Measurements from ENCODE around the gene SLC32A1. TPM values are rescaled to one million over a fixed set of nuclear protein-coding genes. Genes with fewer than 3 reads are reported as not detected.

Gene SLC32A1
- total RNA-seq, 1 experiment from 2014 or later, result not detected

DNA sequence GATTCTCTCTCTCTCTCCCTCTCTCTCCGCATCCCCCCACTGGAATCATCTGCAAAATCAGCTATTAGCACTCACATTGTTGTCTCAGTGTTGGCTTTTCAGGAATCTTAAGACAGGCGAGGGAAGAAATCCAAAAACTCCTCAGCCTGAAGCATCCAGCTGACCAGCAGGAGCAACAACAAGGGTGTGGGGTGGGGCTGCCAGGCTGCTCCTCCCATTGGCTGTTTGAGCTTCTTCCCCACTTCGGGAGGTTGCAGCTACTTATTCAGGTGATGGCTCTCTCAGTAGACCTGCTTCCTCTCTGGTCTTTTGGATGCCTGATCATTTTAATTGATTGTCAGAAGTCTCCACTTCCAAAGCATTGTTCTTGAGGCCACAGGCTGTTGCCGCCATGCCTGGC, 24.1 kb upstream of the SLC32A1 start (continued):
- TF ChIP-seq YY1 (IDR thresholded peaks at IDR 0.05; ENCODE audit: extremely low read depth, insufficient replicate concordance, low read depth, low read length) (no peak), EZH2 (IDR thresholded peaks at IDR 0.05) (no peak), EGR1 (IDR thresholded peaks at IDR 0.05; ENCODE audit: low read depth) (no peak), TCF7L2 (IDR thresholded peaks at IDR 0.05; ENCODE audit: borderline replicate concordance, extremely low read depth, insufficient read depth, insufficient read length) (no peak), RAD21 (IDR thresholded peaks at IDR 0.05; ENCODE audit: low read depth) (no peak)
- TF ChIP-seq, protein P1, sequence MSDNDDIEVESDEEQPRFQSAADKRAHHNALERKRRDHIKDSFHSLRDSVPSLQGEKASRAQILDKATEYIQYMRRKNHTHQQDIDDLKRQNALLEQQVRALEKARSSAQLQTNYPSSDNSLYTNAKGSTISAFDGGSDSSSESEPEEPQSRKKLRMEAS (IDR thresholded peaks at IDR 0.05), result no peak
- TF ChIP-seq, protein P2, sequence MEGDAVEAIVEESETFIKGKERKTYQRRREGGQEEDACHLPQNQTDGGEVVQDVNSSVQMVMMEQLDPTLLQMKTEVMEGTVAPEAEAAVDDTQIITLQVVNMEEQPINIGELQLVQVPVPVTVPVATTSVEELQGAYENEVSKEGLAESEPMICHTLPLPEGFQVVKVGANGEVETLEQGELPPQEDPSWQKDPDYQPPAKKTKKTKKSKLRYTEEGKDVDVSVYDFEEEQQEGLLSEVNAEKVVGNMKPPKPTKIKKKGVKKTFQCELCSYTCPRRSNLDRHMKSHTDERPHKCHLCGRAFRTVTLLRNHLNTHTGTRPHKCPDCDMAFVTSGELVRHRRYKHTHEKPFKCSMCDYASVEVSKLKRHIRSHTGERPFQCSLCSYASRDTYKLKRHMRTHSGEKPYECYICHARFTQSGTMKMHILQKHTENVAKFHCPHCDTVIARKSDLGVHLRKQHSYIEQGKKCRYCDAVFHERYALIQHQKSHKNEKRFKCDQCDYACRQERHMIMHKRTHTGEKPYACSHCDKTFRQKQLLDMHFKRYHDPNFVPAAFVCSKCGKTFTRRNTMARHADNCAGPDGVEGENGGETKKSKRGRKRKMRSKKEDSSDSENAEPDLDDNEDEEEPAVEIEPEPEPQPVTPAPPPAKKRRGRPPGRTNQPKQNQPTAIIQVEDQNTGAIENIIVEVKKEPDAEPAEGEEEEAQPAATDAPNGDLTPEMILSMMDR (IDR thresholded peaks at IDR 0.05 in 2 of 3, conservative IDR thresholded peaks at IDR 0.05 in 1 of 3; ENCODE audit: borderline replicate concordance in 1 of 3, insufficient read depth in 1 of 3, low read depth in 2 of 3, low read length in 2 of 3), result no peak

DNA sequence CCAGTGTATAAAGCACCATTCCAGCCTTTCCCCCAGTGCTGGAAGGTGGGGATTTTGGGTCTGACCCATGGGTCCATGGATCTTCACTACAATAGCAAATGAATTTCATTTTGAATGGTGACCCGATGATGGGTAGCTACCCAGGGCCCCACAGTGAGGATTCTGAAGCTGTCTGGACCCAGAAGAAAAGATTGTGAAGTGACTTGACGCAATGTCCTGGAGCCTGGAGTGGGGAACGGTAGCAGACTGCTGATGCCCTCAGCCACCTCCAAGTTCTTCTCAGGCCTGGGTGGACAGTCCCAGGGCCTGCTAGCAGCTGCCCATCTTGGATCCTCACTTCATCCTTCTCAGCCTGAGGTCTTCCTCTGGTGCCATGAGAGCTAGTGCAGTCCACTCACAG, 23.4 kb upstream of the SLC32A1 start:
- RAD21 ChIA-PET (ENCODE audit: low non-redundant PET in 1 of 2, low total read pairs in 2 of 2, uncharacterized antibody in 2 of 2, unreplicated experiment in 2 of 2), result no interaction called here
- Histone ChIP-seq H3K9me3 (ENCODE audit: control insufficient read depth in 1 of 2, insufficient read depth in 1 of 2, low read depth in 1 of 2, low read length in 2 of 2) (no peaks in the 10 kb centered on the region), H2AFZ (ENCODE audit: low read depth, low read length, poor library complexity, severe bottlenecking) (no peak overlapping the region), H3K79me2 (ENCODE audit: insufficient read depth, low read length) (no peaks in the 10 kb centered on the region), H3K4me2 (ENCODE audit: low read length) (no peak overlapping the region), H3K9ac (ENCODE audit: low read length) (no peak overlapping the region), H4K20me1 (ENCODE audit: insufficient read depth) (no peaks in the 10 kb centered on the region), H3K27ac (ENCODE audit: low read depth, low read length) (no peak overlapping the region), H3K4me1 (ENCODE audit: control insufficient read depth in 1 of 2, insufficient read depth in 2 of 2, low read length in 2 of 2) (no peaks in the 10 kb centered on the region), H3K4me3 (replicated peaks in 1 of 2; ENCODE audit: low read depth in 1 of 2, low read length in 2 of 2) (no peak overlapping the region), H3K9me2 (ENCODE audit: insufficient read depth) (no peaks in the 10 kb centered on the region), H3K27me3 (ENCODE audit: insufficient read depth, low read length) (peaks cover 77% of the 10 kb centered on the region), H3K36me3 (ENCODE audit: control insufficient read depth in 1 of 2, insufficient read depth in 2 of 2, low read length in 2 of 2) (no peaks in the 10 kb centered on the region)
- no peak for DNase-seq (ENCODE audit: low read depth, low spot score)
- no peak for ATAC-seq
- CTCF ChIA-PET, result no interaction called here
- POLR2A ChIA-PET, result no interaction called here
- intact Hi-C loops (cut with micrococcal nuclease), result no loop called here
- BruUV-seq (replicated peaks), result no TSS peak
- no peak for TF ChIP-seq RAD21 (IDR thresholded peaks at IDR 0.05; ENCODE audit: low read depth)
- TF ChIP-seq SIN3A (IDR thresholded peaks at IDR 0.05; ENCODE audit: low read depth), result no peak
- TF ChIP-seq, protein P3, sequence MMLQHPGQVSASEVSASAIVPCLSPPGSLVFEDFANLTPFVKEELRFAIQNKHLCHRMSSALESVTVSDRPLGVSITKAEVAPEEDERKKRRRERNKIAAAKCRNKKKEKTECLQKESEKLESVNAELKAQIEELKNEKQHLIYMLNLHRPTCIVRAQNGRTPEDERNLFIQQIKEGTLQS (IDR thresholded peaks at IDR 0.05), result no peak
- TF ChIP-seq EZH2 (IDR thresholded peaks at IDR 0.05), result no peak
- no peak for TF ChIP-seq FOSL1 (IDR thresholded peaks at IDR 0.05; ENCODE audit: low read depth)
- no peak for TF ChIP-seq POLR2A (IDR thresholded peaks at IDR 0.05; ENCODE audit: borderline replicate concordance, extremely low read depth, insufficient read depth, insufficient read length)
- TF ChIP-seq, protein P1 (IDR thresholded peaks at IDR 0.05), result no peak
- TF ChIP-seq, protein P4, sequence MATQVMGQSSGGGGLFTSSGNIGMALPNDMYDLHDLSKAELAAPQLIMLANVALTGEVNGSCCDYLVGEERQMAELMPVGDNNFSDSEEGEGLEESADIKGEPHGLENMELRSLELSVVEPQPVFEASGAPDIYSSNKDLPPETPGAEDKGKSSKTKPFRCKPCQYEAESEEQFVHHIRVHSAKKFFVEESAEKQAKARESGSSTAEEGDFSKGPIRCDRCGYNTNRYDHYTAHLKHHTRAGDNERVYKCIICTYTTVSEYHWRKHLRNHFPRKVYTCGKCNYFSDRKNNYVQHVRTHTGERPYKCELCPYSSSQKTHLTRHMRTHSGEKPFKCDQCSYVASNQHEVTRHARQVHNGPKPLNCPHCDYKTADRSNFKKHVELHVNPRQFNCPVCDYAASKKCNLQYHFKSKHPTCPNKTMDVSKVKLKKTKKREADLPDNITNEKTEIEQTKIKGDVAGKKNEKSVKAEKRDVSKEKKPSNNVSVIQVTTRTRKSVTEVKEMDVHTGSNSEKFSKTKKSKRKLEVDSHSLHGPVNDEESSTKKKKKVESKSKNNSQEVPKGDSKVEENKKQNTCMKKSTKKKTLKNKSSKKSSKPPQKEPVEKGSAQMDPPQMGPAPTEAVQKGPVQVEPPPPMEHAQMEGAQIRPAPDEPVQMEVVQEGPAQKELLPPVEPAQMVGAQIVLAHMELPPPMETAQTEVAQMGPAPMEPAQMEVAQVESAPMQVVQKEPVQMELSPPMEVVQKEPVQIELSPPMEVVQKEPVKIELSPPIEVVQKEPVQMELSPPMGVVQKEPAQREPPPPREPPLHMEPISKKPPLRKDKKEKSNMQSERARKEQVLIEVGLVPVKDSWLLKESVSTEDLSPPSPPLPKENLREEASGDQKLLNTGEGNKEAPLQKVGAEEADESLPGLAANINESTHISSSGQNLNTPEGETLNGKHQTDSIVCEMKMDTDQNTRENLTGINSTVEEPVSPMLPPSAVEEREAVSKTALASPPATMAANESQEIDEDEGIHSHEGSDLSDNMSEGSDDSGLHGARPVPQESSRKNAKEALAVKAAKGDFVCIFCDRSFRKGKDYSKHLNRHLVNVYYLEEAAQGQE (IDR thresholded peaks at IDR 0.05; ENCODE audit: low read depth), result no peak
- TF ChIP-seq CBX3 (IDR thresholded peaks at IDR 0.05; ENCODE audit: low read depth), result no peak
- TF ChIP-seq JUND (IDR thresholded peaks at IDR 0.05), result no peak
- TF ChIP-seq POLR2AphosphoS5 (IDR thresholded peaks at IDR 0.05; ENCODE audit: low read depth, low read length), result no peak
- no peak for TF ChIP-seq ELF1 (IDR thresholded peaks at IDR 0.05; ENCODE audit: borderline replicate concordance, low read depth)
- TF ChIP-seq YY1 (IDR thresholded peaks at IDR 0.05; ENCODE audit: extremely low read depth, insufficient replicate concordance, low read depth, low read length), result no peak
- TF ChIP-seq, protein P2 (IDR thresholded peaks at IDR 0.05 in 2 of 3, conservative IDR thresholded peaks at IDR 0.05 in 1 of 3; ENCODE audit: borderline replicate concordance in 1 of 3, insufficient read depth in 1 of 3, low read depth in 2 of 3, low read length in 2 of 3), result no peak
